GM21717 (cell line): ENCODE data around the gene NEDD9.

Experiments used
- ATAC-seq: cut with Tn5 transposase; IDR thresholded peaks from one replicate; pipeline ENCODE4 v1.9.1; 2021; ENCODE audit warnings: mild to moderate bottlenecking, moderate library complexity; ENCODE audit not compliant: unreplicated experiment

Gene NEDD9

GRCh38 chr6:11146117-11146826 is 86.2 kb downstream of the NEDD9 start:
- ATAC-seq = no peak

- ATAC-seq = peak; percentile 82
Measured at GRCh38 chr6:11144393-11144851, 88.0 kb downstream of the NEDD9 start.

GRCh38 chr6:11143394-11144371 is 88.8 kb downstream of the NEDD9 start:
- ATAC-seq = no peak

GRCh38 chr6:11142296-11143027 is 90.0 kb downstream of the NEDD9 start:
- no peak for ATAC-seq

GRCh38 chr6:11141295-11141694 is 91.2 kb downstream of the NEDD9 start:
- no peak for ATAC-seq

GRCh38 chr6:11140056-11140455 is 92.4 kb downstream of the NEDD9 start:
- no peak for ATAC-seq

GRCh38 chr6:11139051-11139960 is 93.2 kb downstream of the NEDD9 start:
- no peak for ATAC-seq

GRCh38 chr6:11136809-11137208 is 95.7 kb downstream of the NEDD9 start:
- ATAC-seq = no peak
